ENCODE data around the gene LAMTOR3.

DNA sequence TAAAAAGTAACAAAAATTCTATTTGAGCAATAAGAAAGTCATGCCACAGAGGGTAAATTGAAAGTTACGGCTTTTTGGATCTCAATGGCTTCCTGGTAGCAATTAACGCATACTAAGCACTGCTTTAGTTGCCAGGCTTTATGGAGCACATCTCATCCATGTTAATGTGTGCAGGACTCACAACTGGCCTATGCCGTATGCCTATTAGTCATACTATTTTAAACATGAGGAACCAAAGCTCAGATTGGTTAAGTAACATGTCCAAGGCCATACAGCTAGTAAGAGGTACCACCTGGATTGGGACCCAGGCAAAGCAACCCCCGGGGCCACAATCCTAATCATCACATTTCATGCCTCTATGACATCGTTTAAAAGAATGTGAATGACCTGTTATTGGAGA lies 60.5 kb downstream of the LAMTOR3 start:
- TF ChIP-seq EZH2 (IDR thresholded peaks at IDR 0.05; ENCODE audit: borderline replicate concordance, low read depth, low read length, severe bottlenecking) = no peak
- TF ChIP-seq POLR2A (IDR thresholded peaks at IDR 0.05; ENCODE audit: low read depth, low read length) = no peak
- TF ChIP-seq, protein P1, sequence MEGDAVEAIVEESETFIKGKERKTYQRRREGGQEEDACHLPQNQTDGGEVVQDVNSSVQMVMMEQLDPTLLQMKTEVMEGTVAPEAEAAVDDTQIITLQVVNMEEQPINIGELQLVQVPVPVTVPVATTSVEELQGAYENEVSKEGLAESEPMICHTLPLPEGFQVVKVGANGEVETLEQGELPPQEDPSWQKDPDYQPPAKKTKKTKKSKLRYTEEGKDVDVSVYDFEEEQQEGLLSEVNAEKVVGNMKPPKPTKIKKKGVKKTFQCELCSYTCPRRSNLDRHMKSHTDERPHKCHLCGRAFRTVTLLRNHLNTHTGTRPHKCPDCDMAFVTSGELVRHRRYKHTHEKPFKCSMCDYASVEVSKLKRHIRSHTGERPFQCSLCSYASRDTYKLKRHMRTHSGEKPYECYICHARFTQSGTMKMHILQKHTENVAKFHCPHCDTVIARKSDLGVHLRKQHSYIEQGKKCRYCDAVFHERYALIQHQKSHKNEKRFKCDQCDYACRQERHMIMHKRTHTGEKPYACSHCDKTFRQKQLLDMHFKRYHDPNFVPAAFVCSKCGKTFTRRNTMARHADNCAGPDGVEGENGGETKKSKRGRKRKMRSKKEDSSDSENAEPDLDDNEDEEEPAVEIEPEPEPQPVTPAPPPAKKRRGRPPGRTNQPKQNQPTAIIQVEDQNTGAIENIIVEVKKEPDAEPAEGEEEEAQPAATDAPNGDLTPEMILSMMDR (IDR thresholded peaks at IDR 0.05; ENCODE audit: extremely low read depth in 1 of 2, insufficient read depth in 1 of 2, low read depth in 1 of 2, low read length in 2 of 2) = no peak
- TF ChIP-seq JUN (IDR thresholded peaks at IDR 0.05; ENCODE audit: borderline replicate concordance, insufficient read depth, insufficient read length, low read depth) = no peak
- TF ChIP-seq FOS (IDR thresholded peaks at IDR 0.05; ENCODE audit: borderline replicate concordance, insufficient read depth, low read length) = no peak
- TF ChIP-seq POLR2AphosphoS5 (IDR thresholded peaks at IDR 0.05; ENCODE audit: insufficient read depth, low read depth, low read length) = no peak
- TF ChIP-seq GATA2 (IDR thresholded peaks at IDR 0.05; ENCODE audit: insufficient read depth, insufficient read length, low read depth, low read length) = no peak
